DMS 273 treated with DMSO at 0.1 percent for 48 hours (cell line): ENCODE results near the gene MAPT.
"Not testable (repeated sequence)": the region's sequence is repeated elsewhere in the genome, so short reads cannot be mapped to it uniquely, and the experiment has no call there.

Experiments
- DNase-seq: peaks from one replicate; lab custom pipeline; 2025; lab: John Stamatoyannopoulos, UW

MAPT gene

GRCh38 chr17:45929344-45929743 lies 35.0 kb downstream of the MAPT start:
- DNase-seq, result no peak

DNA sequence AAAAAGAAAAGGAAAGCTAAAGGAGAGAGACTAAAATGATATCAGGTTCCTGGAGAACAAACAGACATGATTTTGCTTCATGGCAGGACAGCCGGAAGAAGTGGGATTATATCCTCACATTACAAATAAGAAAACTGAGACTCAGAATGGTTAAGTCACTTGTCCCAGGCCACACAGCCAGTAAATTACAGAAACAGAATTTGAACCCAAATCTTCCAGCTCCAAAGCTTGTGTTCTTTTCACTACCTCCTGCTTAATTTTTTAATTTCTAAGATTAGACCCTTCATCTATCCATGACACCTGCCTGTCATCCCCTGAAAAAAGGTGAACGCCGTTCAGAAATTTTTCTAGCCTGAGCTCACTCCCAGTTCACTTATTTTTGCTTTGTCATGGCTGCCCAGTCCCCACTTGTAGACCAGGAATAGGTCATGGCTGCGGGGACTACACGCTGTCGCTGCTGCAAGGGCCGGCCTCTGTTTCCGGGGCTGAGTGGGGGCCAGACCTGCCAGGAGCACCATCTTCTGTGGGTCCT lies 36.1 kb downstream of the MAPT start:
- no peak for DNase-seq

GRCh38 chr17:45931677-45932076 lies 37.3 kb downstream of the MAPT start:
- DNase-seq, result no peak

GRCh38 chr17:45934044-45934979 lies 40.0 kb downstream of the MAPT start:
- no peak for DNase-seq

DNA sequence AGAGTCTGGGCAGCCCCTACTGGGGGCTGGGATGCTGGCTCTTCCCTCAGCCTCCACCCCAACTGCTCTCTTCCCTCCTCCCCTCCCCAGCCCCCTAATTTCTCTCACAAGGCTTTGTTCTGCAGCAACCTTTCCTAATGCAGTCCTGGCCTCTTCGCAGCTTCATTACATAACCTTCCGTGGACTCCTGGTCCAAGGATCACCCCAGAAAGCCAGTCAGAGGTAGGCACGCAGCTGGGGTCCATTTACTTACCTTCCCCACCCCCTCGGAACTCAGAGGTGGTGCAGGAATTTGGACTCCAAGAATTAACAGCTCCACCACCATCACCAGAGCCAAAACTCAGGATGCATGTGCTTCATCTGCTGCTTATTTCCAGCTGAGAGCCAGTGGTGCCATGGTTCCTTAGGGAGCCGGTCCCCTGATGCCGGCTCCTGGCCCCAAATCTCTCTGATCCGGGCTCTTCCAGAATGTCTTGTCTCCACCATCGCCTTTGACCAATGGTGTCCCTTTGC lies 40.9 kb downstream of the MAPT start:
- no peak for DNase-seq

DNA sequence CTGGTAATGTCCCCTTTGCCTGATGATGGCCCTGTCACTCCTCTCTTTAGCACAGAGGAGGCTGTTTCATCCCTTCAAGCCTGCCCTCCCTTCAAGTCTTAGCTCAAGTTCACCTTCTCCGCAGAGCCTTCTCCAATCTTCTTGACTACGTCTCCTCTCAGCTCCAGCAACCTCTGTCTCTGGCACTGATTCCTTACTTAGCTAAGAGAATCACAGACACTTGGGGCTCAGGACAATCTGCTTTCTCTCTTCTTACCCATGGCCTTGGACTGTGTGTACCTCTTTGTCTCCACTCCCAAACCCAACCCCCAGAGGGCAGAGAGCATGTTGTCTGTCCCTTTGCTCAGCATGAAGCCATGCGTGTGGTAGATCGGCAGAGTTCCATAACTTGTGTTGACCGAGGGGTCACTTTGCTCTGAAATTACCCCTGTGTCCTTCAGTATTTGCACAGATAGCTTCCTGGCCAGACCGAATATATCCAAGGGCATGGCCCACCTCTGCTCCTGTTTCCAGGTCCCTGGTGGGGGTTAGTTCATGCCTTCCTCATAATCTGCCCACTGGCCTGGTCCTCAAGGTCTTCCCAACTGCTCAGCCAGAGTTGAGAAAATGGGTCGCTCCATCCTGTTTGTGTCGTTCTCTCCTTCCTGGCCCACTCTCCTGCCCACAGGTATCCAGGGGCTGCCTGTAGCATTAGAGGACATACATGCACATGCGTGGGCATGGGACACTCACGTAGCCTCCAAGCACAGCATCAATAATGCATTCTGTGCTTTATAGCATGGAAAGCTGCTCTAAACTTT lies 41.6 kb downstream of the MAPT start:
- no peak for DNase-seq

DNA sequence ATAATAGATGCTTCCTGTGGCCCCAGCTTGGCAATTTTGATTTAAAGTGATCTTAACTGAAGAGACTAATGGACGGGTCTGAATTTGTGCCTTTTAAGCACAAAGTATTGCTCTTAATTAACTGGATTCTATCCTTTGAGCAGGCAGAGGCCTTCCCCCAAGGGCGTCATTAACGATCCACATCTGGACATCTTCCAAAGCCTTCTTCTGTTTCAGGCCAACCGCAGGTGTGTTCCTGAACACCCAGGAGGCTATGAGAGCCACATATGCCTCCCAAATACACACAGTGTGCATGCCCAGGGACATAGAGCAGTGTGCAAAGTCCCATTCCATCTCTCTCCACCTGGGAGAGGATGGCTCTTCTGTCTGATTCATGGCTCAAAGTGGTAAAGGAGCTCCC lies 42.3 kb downstream of the MAPT start:
- DNase-seq, result no peak

GRCh38 chr17:45937186-45937585 lies 42.8 kb downstream of the MAPT start:
- not testable (repeated sequence) for DNase-seq

DNA sequence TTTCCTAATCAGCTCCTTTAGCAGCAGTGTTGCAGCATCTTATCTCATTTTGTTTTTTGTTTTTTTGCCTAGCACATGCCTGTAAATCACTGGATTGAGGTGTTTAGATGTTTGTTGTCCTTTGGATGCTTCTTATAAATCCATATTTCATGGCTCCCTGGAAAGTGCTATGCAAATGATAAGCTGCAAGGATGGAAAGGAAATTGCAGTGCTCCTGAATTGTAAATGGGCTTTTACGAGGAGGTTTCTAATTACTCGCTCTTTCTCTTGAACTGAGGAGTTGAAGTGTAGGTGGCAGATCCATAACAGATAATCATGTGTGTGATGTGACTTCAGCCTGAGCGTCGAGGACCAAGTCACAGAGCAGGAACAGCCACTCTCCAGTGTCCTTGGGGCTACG lies 45.0 kb downstream of the MAPT start:
- no peak for DNase-seq

- DNase-seq, result no peak
Measured at GRCh38 chr17:45940293-45940692, 45.9 kb downstream of the MAPT start.

DNA sequence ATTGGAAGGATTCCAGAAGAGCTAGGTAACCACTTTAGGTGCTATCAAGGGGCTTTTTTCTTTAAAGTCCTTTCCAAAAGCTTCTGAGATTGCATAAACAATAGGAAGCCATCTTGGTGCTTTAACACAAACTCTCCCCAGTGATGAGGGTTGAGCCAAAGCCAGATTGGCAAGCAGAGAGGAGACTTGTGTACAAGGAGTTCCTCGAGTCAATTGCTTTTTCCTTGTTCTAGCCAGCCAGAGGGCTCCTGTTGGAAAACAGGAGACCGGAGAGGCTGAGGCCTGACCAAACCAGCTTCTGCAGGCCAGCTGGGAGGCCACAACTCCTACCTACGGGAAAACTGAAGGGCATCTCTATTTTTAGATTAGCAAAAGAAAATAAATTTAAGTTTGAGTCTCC lies 46.5 kb downstream of the MAPT start:
- DNase-seq, result peak; percentile 34

DNA sequence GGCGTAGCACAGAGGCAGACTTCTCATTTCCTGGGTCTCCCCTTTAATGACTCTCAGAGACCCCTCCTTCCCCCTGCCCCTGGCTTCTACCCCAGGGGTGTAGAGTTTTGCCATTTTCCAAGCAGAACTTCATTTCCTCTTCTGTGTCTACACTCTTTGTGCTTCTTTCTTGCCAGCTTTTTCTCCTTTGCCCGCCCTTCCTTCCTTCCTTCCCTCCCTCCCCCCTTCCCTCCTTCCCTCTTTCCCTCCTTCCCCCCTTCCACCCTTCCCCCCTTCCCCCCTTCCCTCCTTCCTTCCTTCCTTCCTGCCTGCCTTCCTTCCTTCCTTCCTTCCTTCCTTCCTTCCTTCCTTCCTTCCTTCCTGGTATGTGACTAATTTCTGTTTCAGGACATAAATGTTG lies 47.0 kb downstream of the MAPT start:
- DNase-seq, result no peak

DNA sequence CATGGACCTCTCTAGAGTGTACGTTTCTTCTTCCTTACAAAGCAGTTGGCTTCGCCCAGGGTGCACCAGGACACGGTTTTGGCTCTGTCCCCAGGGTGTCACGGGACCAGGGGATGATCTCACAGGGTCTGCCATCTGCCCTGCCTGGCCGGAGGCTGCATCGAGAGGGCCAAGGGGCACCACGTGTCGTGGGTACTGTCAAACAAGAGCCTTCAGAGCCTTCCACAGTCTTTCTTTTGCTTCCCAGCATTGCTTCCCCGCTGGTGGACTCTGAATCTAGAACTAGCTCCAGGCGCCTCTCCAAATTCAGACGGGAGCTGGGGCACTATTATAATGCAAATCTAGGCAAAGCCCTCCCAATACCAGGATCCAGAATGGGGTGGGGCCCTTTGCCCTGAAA lies 47.9 kb downstream of the MAPT start:
- DNase-seq, result peak; percentile 93

DNA sequence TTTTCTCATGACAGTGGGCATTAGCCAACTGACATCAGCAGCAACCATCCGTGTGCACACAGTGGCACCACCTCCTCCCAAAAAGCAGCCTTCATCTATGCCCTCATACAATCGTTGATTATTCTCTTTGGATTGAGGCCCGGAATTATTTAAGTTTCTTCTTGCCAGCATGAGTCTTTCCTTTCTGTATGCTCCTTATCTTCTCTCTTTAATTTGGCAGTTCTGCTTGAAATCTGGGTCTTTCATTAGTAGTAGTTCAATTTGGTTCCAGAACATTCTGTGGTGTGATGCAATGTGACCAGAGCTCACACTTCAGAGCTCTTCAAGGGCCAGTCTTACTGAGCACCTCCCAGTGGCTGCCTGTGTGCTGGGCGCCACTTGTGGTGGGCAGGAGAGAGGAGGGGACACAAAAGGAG lies 52.5 kb downstream of the MAPT start:
- DNase-seq, result no peak

DNA sequence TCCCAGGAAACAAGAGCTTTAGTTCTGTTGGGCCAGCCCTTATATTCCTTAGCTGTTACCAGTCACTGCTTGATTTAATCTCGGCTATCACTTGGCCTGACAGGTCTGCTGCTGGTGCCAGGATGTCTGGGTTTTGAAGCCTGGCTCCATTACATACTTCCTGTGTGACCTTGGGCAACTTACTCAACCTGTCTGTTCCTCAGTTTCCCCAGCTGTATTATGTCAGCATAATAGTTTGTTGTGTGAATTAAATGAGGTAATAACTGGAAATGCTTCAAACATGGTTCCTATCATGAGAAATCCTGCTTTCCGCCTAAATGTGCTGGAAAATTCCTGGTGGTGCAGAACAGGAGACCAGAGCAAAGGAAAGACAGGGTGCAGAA lies 54.1 kb downstream of the MAPT start:
- DNase-seq, result no peak

DNA sequence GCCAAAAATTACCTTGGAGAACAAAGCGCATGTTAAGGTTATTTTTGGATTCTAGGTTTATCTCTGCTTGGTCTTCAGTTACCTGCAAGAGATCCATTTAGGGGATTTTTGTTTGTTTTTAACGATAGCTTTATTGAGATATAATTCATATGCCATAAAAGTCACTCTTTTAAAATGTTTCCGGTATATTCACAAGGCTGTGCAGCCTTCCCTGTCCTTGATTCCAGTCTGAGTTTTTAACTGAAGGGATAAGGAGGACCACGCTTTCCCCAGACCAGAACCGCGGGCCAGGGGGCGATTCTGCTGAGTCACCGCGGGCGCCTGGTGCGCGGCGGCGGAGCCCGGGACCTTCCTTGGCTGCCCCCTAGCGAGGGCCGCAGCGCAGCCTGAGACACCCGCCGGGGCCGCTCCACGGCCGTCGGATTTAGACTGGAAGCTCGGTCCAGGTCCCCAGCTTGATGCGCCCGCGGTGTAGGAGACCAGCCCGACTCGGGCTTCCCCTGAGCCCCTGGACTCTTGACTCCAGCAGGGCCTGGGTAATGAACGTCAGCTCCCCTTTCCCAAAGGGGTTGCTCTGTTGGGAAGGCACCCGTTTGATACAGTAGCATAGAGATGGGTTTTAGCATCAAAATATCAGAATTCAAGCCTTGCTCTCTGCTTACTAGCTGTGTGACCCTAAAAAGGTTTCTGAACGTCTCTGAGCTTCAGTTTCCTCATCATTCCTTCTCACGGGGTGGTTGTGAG lies 54.7 kb downstream of the MAPT start:
- DNase-seq, result no peak

- no peak for DNase-seq
Measured at GRCh38 chr17:45949755-45950320, 55.5 kb downstream of the MAPT start.

DNA sequence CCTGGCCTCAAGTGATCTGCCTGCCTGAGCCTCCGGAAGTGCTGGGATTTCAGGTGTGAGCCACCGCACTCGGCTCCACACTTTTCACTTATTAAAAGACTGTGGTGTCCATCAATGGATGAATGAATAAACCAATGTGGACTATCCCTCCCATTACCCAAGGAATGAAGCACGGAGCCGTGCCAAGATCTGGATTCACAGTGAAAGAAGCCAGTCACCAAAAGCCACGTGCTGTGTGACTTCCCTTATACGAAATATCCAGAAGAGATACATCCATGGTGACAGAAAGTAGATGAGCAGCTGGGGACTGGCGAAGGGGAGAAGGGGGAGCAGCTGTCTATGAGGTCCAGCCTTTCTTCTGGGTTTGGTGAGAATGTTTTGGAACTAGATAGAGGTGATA lies 56.5 kb downstream of the MAPT start:
- no peak for DNase-seq

- no peak for DNase-seq
Measured at GRCh38 chr17:45951403-45951802, 57.0 kb downstream of the MAPT start.

DNA sequence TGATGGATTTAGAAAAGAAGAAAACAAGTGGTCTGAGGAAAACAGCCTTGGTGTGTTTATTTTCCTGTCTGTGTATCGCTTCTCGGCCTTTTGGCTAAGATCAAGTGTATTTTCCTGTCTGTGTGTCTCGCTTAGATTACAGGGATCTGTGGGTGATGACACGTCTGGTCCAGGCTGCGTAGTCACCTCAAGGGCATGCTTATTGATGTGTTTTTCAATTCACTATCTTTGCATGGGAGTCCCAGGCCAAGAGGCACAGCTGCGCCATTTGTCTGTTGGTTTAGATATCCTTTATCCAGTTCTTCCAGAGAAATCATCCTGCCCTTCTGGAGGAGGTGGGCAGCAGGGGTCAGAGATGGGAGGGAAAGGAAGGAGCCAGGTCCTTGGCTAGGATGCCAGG lies 57.6 kb downstream of the MAPT start:
- DNase-seq, result no peak

DNA sequence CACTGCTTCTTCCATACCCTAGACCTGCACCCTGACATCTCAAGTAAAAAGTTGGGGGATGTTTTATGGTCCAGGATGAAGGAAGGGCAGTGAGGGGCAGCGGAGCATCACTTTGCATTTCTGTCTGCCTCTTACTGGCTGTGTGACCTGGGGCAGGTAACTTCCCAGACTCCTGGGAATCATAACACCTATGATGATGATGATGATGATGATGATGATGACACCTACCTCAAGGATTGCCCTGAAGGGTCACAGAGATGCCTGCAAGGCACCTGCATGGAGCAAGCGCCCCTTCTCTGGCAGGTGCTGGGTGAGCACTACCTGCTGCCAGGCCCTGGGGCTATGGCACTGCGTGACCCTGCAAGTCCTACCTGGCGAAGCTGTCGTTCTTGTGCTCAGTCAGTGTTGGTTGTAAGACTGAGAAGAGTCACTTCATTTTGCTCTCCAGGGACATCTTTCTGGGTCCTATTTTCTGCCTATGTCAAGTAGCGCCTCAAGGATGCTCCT lies 58.5 kb downstream of the MAPT start:
- DNase-seq, result no peak
